HG02642 (cell line): ENCODE data around the gene BRSK2.

Source experiments
- ATAC-seq: cut with Tn5 transposase; IDR thresholded peaks from one replicate; pipeline ENCODE4 v1.9.1; 2021; ENCODE audit warnings: mild to moderate bottlenecking; ENCODE audit not compliant: unreplicated experiment, poor library complexity

The BRSK2 gene

DNA sequence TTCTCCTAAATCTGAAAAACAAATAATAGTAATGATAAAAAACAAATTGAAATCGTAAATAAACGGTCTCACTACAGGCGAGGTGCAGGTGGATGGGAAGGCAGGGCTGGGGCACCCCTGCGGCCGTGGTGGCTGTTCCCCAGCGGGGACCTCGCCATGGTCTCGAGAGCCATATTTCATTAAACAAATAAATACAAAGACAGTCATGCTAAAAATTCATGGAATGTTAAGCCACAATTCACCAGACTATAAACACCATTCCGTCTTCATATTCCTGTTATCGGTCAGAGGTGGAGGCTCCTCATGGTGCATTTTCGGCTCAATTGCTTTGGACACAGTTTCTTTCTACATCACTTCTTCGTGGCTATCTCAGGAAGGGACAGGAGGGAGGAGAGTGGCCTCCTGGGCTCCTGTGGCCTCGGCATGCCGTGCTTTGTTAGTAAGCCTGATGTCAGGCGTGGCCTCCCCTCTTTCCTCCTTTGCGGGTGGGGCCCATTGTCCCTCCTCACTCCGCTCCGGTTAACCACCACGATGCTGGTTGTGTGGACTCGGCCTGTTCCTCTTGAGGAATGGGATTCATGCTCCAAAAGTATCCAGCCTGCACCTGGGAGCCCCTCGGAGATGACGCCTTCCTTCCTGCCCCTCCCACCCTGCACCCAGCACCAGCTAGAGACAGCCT lies 16.1 kb upstream of the BRSK2 start:
- ATAC-seq = no peak

DNA sequence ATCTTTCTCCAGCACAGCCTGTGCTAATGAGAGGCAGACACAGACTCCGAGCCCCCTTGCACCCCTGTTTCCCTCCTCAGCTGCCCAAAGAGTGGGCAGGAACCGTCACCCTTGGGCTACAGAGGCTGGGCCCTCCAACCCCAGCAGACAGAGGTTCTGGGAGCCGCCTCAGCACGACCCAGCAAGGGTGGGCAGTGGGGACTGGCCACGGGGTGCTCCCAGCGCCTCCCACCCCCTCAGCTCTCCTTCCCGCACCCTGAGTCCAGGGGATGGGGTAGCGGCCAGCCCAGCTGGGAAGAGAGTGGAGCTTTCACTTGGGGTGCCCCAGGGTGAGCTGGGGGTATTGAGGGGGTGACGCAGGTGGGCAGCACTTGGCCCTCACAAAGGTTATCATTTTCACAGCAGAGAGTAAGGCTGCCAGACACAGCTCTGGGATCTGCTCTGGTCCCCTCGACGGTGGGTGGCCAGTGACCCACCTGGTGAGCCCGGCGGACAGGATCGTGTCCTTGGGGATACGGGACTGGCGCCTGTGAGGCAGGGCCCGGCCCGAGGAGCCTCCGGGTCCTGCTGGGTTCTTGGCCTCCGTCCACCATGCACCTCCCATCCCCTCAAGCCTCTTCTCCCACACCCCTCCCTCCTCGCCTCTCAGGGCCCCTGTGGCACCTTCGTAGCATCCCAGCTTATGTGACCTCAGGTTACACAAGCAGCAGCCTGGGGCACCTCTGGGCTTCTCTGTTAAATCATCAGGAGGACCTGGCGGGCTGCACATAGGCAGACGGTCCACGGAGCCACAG lies 14.4 kb upstream of the BRSK2 start:
- no peak for ATAC-seq

DNA sequence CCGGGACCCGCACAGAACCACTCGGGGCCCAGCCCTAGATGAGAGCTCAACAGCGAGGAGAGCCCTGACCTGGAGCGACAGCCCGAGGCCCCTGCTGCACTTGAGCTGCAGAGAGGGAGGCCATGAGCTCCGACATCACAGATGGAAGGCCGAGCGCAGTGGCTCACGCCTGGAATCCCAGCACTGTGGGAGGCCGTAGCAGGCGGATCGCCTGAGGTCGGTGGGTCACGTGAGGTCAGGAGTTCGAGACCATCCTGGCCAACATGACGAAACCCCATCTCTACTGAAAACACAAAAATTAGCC lies 13.8 kb upstream of the BRSK2 start:
- ATAC-seq = no peak

DNA sequence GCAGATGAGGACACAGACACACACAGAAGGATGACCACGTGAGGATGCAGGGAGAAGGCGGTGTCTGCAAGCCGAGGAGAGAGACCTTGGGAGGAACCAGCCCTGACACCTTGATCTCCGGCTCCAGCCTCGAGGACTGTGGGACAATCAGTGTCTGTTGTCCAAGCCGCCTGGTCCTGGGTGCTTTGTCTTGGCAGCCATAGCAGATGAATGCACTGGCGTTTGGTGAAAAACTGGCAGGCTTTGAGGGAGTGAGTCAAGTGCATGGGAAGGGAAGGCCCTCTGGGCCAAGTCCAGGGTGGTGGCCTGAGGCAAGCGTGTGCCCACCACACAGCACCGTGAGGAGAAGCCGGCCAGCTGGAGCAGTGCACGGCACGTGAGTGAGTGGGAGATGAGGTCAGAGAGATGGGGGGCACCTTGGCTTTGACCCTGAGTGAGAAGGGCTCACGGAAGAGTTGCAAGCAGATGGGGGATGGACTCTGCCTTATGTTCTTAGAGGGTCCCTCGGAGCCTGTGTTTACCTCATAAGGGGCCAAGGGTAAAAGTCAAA lies 12.4 kb upstream of the BRSK2 start:
- ATAC-seq = no peak

DNA sequence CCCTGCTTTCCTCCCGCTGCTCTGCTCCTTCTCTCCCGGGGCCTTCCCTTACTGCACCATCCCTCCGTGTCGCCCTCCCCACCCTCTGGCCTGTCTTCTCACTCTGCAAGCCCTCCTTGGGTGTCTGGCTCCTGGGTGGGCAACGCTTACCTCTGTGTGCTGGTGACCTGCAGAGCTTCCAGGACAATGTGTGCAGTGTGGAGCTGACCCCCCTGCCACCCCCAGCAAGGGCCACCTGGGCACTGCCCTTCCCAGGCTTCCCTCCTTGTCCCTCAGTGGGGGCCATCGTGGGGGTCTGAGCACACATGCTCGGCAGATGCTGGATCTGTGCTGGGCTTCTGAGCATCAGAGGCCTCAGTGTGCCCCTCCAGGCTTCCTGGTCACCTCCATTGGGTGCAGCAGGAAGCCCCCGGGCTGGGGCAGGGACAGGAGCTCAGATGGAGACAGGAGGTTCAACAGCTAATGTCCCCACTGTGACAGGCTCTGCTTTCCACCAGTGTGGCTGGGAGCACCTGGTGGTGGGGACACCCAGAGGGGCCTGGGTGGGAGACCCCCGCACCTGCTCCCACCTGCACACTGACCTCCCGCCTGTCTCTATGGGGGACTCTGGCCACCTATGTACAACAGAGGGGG lies 7.8 kb upstream of the BRSK2 start:
- no peak for ATAC-seq

DNA sequence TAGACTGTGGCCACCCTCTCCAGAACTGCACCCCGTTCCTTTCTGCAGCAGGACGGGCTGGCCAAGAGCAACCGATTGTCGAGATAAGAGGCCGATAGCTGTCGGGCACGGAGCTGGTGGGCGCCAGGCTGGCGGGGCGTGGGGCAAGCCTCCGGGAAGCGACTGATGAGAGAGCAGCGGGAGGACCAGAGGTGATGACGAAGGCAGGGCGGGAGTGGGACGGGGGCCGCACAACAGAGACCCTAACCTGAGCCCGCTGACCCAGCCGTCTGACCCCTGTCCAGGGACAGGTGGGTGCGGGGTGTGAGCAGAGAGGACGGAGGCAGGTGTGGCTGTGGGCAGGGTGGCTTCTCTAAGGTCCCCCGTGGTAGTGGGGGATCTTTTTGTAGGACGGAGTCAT lies 7.3 kb upstream of the BRSK2 start:
- ATAC-seq = no peak

DNA sequence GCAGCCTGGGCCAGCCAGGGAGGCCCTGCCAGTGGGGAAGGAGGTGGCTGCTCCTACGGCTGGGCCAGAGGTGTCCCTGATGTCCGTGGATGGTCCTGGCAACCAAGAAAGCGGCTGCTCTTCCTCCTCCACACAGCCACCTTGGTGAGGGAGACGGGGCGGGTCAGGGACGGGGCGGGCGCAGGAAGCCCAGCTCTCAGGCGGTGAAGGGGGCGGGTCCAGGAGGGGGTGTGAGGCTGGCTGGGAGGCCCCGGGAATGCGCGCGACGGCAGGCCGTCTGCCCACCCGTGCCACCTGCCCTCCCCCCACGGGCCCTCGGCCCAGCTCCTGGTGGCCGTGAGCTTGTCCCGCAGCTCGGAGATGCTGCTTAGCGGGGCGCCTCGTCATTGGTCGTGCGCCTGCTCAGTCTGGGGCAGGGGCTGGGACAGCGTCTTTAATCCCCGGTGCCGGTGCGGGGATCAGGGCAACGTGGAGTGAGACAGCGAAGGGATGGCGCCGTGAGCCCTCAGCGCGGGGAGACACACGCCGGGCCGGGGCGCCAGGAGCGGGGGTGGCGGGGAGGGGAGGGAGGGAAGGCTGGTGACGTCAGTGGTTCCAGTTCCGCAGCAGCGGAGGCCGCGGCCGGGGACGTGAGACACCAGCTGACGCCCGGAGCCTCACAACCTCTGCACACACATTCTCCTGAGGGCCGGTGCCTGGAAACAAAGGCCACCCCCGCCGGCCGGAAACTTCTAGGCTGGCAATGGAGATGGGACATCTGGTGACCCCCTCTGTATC lies 6.7 kb upstream of the BRSK2 start:
- peak; percentile 78 for ATAC-seq

DNA sequence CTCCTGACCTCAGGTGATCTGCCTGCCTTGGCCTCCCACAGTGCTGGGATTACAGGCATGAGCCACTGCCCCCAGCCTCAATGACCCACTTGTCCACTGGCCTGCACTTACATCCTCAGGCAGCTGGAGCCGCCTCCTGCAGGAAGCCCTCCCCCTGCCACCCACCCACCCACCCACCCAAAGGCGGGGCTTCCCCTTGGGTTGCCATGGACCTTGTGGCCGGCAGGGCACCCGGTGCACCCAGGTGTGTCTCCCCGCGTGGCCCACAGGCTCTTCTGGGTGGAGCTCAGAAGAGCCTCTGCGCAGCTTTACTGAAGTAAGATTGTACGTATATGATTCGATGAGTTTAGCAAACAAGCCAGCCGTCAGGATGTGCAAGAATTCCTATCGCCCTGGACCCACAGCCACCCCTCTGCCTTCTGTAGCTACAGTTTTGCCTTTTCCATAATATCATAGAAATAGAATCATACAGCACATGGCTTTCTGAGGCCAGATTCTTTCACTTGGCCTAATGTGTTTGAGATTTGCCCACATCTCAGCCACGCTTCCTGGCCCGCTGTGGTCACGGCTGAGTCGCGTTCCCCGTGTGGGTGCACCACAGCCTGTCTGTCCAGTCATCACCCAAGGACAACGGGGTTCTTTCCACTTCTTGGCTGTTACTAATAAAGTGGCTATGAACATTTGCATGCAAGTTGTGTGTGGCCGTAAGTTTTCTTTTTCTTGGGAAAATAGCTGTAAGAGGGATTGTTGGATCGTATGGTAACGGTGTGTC lies 5.3 kb upstream of the BRSK2 start:
- ATAC-seq = no peak

DNA sequence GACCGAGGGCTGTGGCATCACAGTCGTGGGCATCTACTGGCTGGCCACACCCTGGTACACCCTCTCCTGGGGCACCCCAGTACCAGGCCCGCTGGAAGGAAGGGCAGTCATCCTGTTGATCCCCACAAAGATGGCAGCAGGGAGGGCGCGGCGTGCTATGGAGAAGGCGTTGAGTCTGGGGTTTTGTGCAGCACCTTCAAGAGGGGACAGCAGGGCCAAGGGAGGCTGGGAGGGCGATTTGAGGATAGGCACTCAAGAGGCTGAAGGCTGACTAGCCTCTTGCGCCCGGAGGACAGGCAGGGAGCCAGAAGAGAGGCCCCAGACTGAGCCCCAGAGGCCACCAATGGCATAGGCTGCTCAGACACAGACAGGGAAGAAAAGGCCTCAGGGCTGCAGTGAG lies 2.2 kb upstream of the BRSK2 start:
- no peak for ATAC-seq

DNA sequence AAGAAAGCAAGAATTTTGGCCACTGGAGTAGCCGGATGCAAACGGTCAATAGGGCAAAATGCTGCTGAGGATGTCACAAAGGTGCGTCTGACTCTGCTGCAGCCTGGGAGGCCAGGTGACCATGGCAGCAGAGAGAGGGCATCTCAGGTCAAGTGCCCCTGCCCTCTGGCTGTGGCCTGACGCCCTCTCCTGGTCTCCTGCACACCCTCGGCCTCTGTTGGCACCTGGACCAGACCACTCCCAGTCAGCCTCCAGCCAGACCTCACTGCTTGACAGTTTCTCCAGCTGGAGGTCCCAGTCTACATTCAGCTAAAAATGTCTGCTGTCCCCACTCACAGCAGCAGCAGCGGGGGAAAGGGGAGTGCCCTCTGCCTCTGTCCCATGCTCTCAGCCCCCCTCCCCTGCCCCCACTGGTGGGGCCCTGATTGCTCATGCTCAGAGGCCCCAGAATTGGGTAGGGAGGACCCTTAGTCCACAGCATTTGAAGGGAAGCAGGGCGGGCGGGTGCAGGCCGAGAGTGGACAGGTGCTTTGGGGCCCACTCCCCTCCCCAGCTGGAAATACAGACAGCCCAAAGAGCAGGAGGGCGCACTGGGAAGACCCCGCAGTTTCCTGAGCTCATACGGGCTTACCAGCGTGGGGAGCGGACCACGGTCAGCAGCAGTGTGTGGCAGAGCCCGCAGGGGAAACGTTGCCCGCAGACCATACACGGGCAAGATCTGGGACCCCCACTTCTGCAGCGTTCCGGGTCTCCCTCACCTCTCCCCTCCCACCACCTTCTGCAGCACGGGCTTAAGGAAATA lies 1.6 kb upstream of the BRSK2 start:
- no peak for ATAC-seq

DNA sequence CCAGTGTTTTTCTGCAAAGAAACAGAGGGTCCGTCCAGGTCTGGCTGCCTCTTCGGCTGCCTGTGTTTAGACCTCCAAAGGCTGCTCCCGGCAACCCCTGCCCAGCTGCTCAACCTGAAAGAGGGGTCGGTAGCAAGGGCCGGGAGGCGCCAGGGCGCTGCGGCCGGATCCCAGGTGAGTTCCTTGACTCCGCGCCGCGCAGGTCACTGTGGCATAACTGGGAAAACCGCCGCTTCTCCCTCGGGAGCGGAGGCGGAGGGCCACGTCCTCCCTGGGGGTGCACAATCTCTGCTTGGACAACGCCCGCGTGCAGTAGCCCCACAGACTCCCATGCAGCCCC lies 1.0 kb upstream of the BRSK2 start:
- ATAC-seq = no peak

DNA sequence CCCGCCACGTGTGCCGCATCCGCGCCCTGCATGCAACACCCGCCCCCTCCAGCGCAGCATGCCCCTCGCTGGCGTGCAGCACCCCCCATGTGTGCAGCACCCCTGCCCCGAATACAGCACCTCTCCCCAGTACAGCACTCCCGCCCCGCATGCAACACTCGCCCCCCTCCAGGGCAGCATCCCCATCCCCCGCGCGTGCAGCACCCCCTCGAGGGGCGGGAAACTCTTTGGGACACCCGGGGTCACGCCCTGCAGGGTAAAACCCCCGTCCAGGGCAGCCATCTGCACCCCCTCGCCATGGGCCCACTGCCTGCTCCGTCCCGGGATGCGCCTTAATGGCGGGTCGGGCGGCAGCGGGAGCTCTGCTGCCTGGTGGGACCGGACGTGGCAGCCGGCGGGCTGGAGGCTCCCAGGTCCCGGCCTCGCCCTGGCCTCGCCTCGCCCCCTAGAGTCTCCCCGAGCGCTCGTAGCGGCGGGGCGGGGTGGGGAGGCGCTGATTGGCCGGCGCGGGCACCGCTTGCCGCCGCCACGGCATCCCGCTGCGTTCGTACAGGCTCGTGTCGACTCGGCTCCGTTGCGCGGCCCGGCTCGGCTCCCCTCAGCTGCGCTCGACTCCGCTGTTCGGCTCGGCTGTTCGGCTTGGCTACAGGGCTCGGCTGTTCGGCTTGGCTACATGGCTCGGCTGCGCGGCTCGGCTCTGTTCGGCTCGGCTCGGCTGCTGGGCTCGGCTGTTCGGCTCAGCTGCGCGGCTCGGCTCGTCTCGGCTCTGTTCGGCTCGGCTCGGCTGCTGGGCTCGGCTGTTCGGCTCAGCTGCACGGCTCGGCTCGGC lies 417 bp upstream of the BRSK2 start:
- ATAC-seq = peak; percentile 83

DNA sequence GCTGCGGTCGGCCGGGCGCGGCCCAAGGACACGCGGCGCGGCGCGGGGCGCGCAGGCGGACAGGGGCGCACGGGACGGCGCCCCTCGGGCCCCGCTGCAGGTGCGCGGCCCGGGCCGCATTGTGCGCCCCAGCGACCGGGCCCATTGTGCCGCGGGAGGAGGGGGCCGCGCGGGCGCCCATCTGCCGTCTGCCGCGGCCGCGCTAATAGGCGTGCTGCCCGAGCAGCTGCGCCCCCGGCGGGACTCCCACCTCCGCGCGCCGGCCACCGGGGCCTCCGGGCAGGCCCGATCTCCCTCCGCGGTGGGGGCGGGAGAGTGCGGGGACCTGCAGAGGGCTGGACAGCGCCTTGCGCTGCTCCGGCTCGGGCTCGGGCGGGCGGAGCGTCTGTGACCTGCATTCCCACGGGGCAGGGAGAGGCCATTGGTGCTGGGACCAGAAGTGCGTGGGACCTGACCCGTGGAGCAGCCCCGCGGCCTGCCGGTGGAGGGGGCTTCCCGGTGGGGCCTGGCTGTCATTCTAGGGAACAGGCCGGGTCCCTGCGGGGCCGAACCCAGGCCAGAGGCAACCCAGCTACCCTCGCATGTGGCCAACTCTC lies 933 bp downstream of the BRSK2 start:
- no peak for ATAC-seq

DNA sequence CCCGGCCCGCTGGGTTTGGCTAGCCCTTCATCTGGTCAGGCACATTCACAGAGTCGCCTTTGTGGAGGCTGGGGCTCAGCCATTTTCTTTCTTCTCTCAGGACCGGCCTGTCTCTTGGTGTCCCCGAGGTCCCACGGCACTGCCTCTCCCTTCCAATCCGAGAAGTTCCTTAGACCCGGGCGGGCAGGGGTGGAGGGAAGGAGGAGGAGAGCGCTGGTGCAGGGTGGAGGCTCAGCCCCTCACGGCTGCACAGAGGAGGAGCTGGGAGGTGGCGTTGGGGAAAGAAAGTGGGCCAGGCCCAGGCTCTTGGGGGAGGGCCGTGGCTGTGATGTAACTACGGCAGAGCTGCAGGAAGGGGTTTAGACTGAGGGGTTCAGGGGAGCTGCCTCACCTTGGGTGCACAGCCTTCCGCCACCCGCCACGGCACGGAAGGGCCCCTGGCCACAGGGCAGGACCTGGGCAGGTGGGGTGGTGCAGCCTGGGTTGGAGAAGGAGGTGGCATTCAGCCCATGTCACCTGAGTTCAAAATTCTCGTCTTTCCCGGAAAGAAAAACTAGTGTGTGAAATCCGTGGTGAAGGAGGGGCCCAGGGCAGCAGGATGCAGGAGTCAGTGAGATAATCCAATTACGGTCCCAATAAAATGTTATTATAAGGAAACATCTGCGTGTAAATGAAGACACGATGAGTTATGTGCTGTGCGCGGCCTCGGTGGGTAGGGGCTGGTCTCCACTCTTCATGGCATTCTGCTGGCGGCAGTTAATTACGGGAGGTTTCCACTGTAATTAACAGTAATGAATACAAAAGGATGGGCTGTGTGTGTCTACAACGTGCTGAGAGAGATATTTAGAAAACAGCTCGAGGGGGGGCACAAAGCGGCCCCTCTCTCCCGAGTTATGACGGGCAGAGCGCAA lies 1.7 kb downstream of the BRSK2 start:
- no peak for ATAC-seq

DNA sequence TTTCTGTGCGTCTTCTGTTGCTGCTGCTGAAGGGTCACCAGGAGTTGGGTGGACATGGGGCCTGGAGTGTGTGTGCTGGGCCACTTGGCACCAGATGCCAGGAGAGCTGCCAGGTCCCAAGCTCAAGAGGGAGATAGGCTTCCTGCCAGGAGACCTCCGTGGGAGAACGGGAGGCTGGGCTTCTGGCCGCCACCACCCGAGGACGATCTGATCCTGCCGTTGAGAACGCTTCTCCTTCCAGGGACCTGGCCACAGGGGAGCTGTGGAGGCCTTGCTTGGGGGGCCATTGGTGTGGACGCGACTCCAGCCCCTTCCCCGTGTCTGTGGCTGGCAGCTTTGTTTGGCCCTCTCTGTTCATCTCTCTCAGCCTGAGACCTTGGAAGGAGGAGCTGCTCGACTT lies 2.4 kb downstream of the BRSK2 start:
- no peak for ATAC-seq

DNA sequence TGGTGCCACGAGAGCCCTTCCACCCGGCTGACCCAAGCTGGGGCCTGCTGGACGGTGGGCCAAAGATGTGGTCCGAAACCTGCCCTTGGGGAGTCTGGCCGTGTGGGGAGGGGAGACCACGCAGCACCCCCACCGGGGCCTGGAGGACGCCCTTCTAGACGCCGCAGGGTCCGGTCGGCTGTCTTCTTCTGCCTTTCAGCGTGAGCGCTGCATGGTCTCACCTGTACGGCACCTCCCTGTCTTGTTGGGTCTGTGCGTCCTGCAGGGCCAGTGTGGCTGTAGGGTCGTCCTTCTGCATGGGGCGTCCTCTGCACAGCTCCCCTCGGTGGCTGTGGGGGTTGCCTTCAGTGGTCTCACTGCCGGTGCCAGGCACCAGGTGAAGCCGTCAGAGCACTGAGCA lies 2.8 kb downstream of the BRSK2 start:
- ATAC-seq = no peak

DNA sequence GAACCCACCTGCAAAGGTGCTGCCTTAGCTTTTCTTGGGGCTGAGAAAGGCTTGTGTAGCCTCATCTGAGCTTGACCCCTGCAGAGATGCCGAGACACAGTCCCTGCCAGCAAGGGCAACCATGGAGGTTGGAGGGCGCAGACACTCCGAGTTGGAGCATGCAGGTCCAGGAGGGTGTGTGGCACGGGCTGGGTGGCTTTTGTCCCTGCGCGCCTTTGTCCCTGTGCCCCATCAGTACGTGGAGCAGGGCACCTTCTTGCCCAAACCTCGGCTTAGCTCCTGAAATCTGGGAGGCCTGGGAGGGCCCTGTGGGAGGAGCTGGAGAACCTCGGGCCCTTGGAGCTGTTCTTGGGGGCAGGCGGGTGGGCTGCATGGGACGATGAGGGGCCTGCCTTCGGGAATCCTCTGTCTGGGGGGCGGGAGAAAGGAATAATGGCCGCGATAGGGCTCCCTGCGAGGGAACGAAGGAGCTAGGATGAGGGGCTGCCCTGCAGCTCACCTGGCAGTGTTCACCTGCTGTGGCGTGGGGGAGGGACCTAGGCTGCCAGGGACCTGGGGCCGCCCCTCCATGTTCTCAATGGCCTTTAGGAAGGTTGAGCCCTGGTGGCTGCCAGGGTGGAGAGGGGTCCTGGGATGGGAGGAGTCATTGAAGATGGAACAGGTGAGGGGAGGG lies 3.4 kb downstream of the BRSK2 start:
- ATAC-seq = no peak
